H9 (cell line): ENCODE measurements around the gene SLC7A1. TPM values are rescaled to one million over a fixed set of nuclear protein-coding genes. Genes with fewer than 3 reads are reported as not detected.

ENCODE experiments used
- DNase-seq: peaks from one replicate; pipeline ENCODE4 v3.0.0-alpha.2; 2017
- H2AFZ ChIP-seq: one replicate; pipeline ENCODE4 v1.6.1; 2013; ENCODE audit warnings: mild to moderate bottlenecking, low read length, control low read depth, moderate library complexity
- H2AK5ac ChIP-seq: 2 replicates; pipeline ENCODE4 v1.6.1; 2013; ENCODE audit warnings: low read length, control low read depth, mixed read lengths; ENCODE audit not compliant: insufficient read length
- H2BK120ac ChIP-seq: one replicate; pipeline ENCODE4 v1.6.1; 2013; ENCODE audit warnings: low read depth, mild to moderate bottlenecking, low read length, control low read depth, inconsistent platforms; ENCODE audit not compliant: poor library complexity, severe bottlenecking
- H2BK12ac ChIP-seq: 2 replicates; pipeline ENCODE4 v1.6.1; 2013; ENCODE audit warnings: low read length, control low read depth, mixed read lengths, low read depth; ENCODE audit not compliant: insufficient read length
- H2BK15ac ChIP-seq: 2 replicates; pipeline ENCODE4 v1.6.1; 2013; ENCODE audit warnings: low read depth, low read length, control low read depth
- H2BK20ac ChIP-seq: one replicate; pipeline ENCODE4 v1.6.1; 2013; ENCODE audit warnings: low read depth, mild to moderate bottlenecking, low read length, control low read depth, inconsistent platforms; ENCODE audit not compliant: poor library complexity, severe bottlenecking
- H2BK5ac ChIP-seq: 2 replicates; pipeline ENCODE4 v1.6.1; 2013; ENCODE audit warnings: low read length, control low read depth, mixed read lengths; ENCODE audit not compliant: insufficient read length
- H3K14ac ChIP-seq: 2 replicates; pipeline ENCODE4 v1.6.1; 2013; ENCODE audit warnings: low read length, control low read depth; ENCODE audit not compliant: insufficient read depth
- H3K18ac ChIP-seq: 2 replicates; pipeline ENCODE4 v1.6.1; 2013; ENCODE audit warnings: low read depth, mild to moderate bottlenecking, mixed read lengths, low read length, control low read depth; ENCODE audit not compliant: insufficient read length
- H3K23ac ChIP-seq: 2 replicates; pipeline ENCODE4 v1.6.1; 2013; ENCODE audit warnings: low read length, control low read depth, mixed read lengths, low read depth; ENCODE audit not compliant: insufficient read length
- H3K23me2 ChIP-seq: 2 replicates; pipeline ENCODE4 v1.6.1; 2013; ENCODE audit warnings: low read depth, mild to moderate bottlenecking, mixed read lengths, low read length, control low read depth; ENCODE audit not compliant: insufficient read length, poor library complexity, severe bottlenecking
- H3K27ac ChIP-seq: 2 replicates; pipeline ENCODE4 v1.5.1; 2013; ENCODE audit warnings: low read length, control low read depth, mixed read lengths, low read depth; ENCODE audit not compliant: insufficient read length
- H3K27me3 ChIP-seq: 2 replicates; pipeline ENCODE4 v1.6.1; 2013; ENCODE audit warnings: low read length, control low read depth, inconsistent platforms; ENCODE audit not compliant: insufficient read depth
- H3K4ac ChIP-seq: 2 replicates; pipeline ENCODE4 v1.6.1; 2013; ENCODE audit warnings: low read depth, mild to moderate bottlenecking, control low read depth, inconsistent platforms, low read length, moderate library complexity
- H3K4me1 ChIP-seq: 2 replicates; pipeline ENCODE4 v1.6.1; 2013; ENCODE audit warnings: low read length, control low read depth, inconsistent platforms; ENCODE audit not compliant: insufficient read depth
- H3K4me2 ChIP-seq: 2 replicates; pipeline ENCODE4 v1.6.1; 2013; ENCODE audit warnings: low read length, control low read depth, mixed read lengths; ENCODE audit not compliant: insufficient read length, insufficient read depth
- H3K56ac ChIP-seq: 2 replicates; pipeline ENCODE4 v1.6.1; 2013; ENCODE audit warnings: low read depth, mild to moderate bottlenecking, mixed read lengths, low read length, control low read depth; ENCODE audit not compliant: insufficient read length
- H3K79me1 ChIP-seq: 2 replicates; pipeline ENCODE4 v1.6.1; 2013; ENCODE audit warnings: low read depth, mild to moderate bottlenecking, moderate library complexity, low read length, control low read depth, inconsistent platforms; ENCODE audit not compliant: insufficient read depth, poor library complexity, severe bottlenecking
- H3K79me2 ChIP-seq: 2 replicates; pipeline ENCODE4 v1.6.1; 2013; ENCODE audit warnings: low read length, control low read depth, inconsistent platforms; ENCODE audit not compliant: insufficient read depth
- H3K9ac ChIP-seq: 2 replicates; pipeline ENCODE4 v1.6.1; 2013; ENCODE audit warnings: low read length, control low read depth, mixed read lengths; ENCODE audit not compliant: insufficient read length; ENCODE audit errors: extremely low read depth
- H3K9me3 ChIP-seq: one replicate; pipeline ENCODE4 v1.6.1; 2013; ENCODE audit warnings: low read depth, low read length, inconsistent platforms; ENCODE audit not compliant: control insufficient read depth
- H3T11ph ChIP-seq: one replicate; pipeline ENCODE4 v1.6.1; 2013; ENCODE audit warnings: mild to moderate bottlenecking, low read length, control low read depth, inconsistent platforms
- H4K20me1 ChIP-seq: one replicate; pipeline ENCODE4 v1.6.1; 2013; ENCODE audit not compliant: control insufficient read depth, insufficient read length, insufficient read depth
- H4K5ac ChIP-seq: 2 replicates; pipeline ENCODE4 v1.6.1; 2013; ENCODE audit warnings: low read depth, mild to moderate bottlenecking, mixed read lengths, low read length, control low read depth; ENCODE audit not compliant: insufficient read length
- H4K8ac ChIP-seq: replicated peaks from 2 replicates; pipeline ENCODE4 v1.6.1; 2013; ENCODE audit warnings: low read length, control low read depth, mixed read lengths, low read depth; ENCODE audit not compliant: insufficient read length
- H4K91ac ChIP-seq: 2 replicates; pipeline ENCODE4 v1.6.1; 2013; ENCODE audit warnings: low read depth, mild to moderate bottlenecking, moderate library complexity, mixed read lengths, low read length, control low read depth; ENCODE audit not compliant: insufficient read length
- H3K27ac Mint-ChIP-seq, 3 experiments: 2 replicates in 2 of 3; 3 replicates in 1 of 3; pipeline ENCODE4 v1.8.0; 2020 to 2021; ENCODE audit warnings: mixed read lengths in 3 of 3, mild to moderate bottlenecking in 1 of 3, moderate library complexity in 1 of 3
- H3K27me3 Mint-ChIP-seq: 2 replicates; pipeline ENCODE4 v1.8.0; 2021; ENCODE audit warnings: low read depth, mild to moderate bottlenecking, moderate library complexity, mixed read lengths
- H3K36me3 Mint-ChIP-seq, 3 experiments: 2 replicates in 2 of 3; 3 replicates in 1 of 3; pipeline ENCODE4 v1.8.0; 2020 to 2021; ENCODE audit warnings: low read depth in 3 of 3, mixed read lengths in 3 of 3; ENCODE audit not compliant: insufficient read depth in 1 of 3
- H3K4me1 Mint-ChIP-seq, 2 experiments: 2 replicates each; pipeline ENCODE4 v1.8.0; 2020; ENCODE audit warnings: mixed read lengths in 2 of 2
- H3K4me3 Mint-ChIP-seq, 2 experiments: 2 replicates in 1 of 2; 3 replicates in 1 of 2; pipeline ENCODE4 v1.8.0; 2020 to 2021; ENCODE audit warnings: mild to moderate bottlenecking in 2 of 2, mixed read lengths in 2 of 2, moderate library complexity in 1 of 2
- H3K9me3 Mint-ChIP-seq, 2 experiments: 2 replicates in 1 of 2; 3 replicates in 1 of 2; pipeline ENCODE4 v1.8.0; 2020; ENCODE audit warnings: mild to moderate bottlenecking in 2 of 2, mixed read lengths in 2 of 2, moderate library complexity in 1 of 2
- CTCF ChIP-seq: fragments of 200-600 bp; sonication (generic); conservative IDR thresholded peaks from 3 replicates; pipeline ENCODE4 v1.8.0; 2021; ENCODE audit warnings: antibody characterized with exemption, mild to moderate bottlenecking
- WGBS: extraction: QIAGEN DNeasy Blood & Tissue Kit; methylation state at CpG from one replicate; pipeline ENCODE4 v1.1.7; 2013; ENCODE audit warnings: missing lambda C conversion rate, low lambda C conversion rate, mixed read lengths; ENCODE audit not compliant: insufficient read length; ENCODE audit errors: extremely low coverage; 5-methylcytosine and 5-hydroxymethylcytosine counted together
- total RNA-seq: library from RNA; stranded (reverse); gene quantifications from 2 replicates; pipeline ENCODE4 v1.2.1, GENCODE V29; 2021

The SLC7A1 gene
- total RNA-seq, 1 experiment from 2014 or later: 109 TPM

DNA sequence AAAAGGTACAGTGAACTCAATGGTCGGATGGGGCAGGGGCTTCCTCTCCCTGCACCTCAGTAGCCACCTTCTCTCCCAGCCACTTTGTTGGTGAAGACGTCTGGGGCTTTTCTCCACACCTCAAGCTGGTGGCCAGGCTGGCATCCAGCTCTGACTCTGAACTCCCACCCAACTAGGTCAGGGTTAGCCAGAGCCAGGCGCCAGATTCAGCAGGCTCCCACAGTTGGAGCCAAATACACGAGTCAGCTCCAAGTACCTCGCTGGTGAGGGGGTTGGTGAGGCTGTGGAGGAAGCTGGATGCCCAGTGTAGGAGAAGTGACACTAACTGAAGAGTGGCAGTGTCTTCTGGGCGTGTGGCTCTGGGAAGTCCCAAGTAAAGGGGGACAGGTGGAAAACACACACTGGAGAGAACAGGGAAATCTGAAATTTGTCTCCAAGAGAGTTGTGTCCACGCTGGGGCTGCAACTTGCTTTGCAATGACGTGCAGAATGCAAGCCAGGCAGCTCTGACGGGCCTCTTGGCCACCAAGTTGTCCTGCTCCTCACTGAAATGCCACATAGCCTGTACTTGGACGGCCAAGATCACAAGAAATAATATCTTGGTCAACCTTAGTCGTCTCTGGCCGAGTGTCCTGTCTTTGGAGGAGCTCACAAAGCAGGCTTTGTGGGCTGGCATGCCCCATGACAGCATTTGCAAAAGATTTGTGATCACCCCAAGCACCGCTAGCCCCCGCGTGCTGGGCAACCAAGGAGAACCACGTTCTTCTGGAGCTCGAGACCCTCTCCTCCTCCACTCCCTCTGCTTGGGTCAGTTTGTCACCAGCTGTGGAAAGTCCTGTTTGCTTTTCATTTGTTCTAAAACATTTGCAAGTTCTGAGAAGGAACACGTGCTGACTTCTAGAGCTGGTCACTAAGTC lies 18.1 kb downstream of the SLC7A1 start:
- no peak overlapping the region for H2BK120ac ChIP-seq
- Mint-ChIP-seq H3K27ac (peak overlapping the region in 2 of 3 experiments; percentile 46 to 55; a peak in 3 of 7 replicates), H3K4me3 (no peak overlapping the region), H3K27me3 (no peaks in the 10 kb centered on the region), H3K36me3 (peaks cover 14 to 24% (median 21%) of the 10 kb centered on the region in 3 experiments; a peak in 6 of 7 replicates), H3K9me3 (no peaks in the 10 kb centered on the region; a peak in 1 of 5 replicates), H3K4me1 (peaks cover 44 to 55% of the 10 kb centered on the region in 2 experiments)
- no peaks in the 10 kb centered on the region for H3K23me2 ChIP-seq
- no peak overlapping the region for H2BK5ac ChIP-seq
- no peak overlapping the region for H4K8ac ChIP-seq
- peaks cover 17% of the 10 kb centered on the region for H3K4me1 ChIP-seq
- peaks cover 75% of the 10 kb centered on the region; the same call in 1 of the 2 replicates for H3K79me2 ChIP-seq
- H3T11ph ChIP-seq: no peak overlapping the region
- H3K9ac ChIP-seq: no peak overlapping the region
- H3K56ac ChIP-seq: no peak overlapping the region
- no peak for TF ChIP-seq CTCF
- no peaks in the 10 kb centered on the region for H3K27me3 ChIP-seq
- peaks cover 7% of the 10 kb centered on the region for H3K79me1 ChIP-seq
- H2BK12ac ChIP-seq: no peak overlapping the region
- no peak overlapping the region for H3K18ac ChIP-seq
- no peak overlapping the region for H4K91ac ChIP-seq
- H4K5ac ChIP-seq: no peak overlapping the region
- no peak overlapping the region for H3K4me2 ChIP-seq
- no CpG with 5 or more reads among the region's 18 CpGs for WGBS
- H3K4ac ChIP-seq: no peak overlapping the region
- no peaks in the 10 kb centered on the region for H3K9me3 ChIP-seq
- H3K27ac ChIP-seq: no peak overlapping the region
- no peak for DNase-seq
- H4K20me1 ChIP-seq: peaks cover 2% of the 10 kb centered on the region
- H2AFZ ChIP-seq: no peak overlapping the region
- H2AK5ac ChIP-seq: no peak overlapping the region
- no peak overlapping the region for H2BK20ac ChIP-seq
- no peak overlapping the region for H2BK15ac ChIP-seq
- no peak overlapping the region; the same call in 1 of the 2 replicates for H3K14ac ChIP-seq
- no peak overlapping the region for H3K23ac ChIP-seq
